ENCODE measurements around the gene CHSY1. TPM values are rescaled to one million over a fixed set of nuclear protein-coding genes. Genes with fewer than 3 reads are reported as not detected.
A peak's percentile ranks its signal among the peaks of the same experiment; 100 is the strongest.

CHSY1 gene
- total and polyA plus RNA-seq, 10 donors: 6.8 to 99.5 (median 52.8) TPM

- no peak overlapping the region for H3K4me3 ChIP-seq
- peaks cover 0 to 44% (median 23%) of the 10 kb centered on the region in 6 donors for H3K4me1 ChIP-seq
- H3K9me3 ChIP-seq: no peaks in the 10 kb centered on the region
- TF ChIP-seq POLR2AphosphoS5 (IDR thresholded peaks at IDR 0.05) (no peak), POLR2A (IDR thresholded peaks at IDR 0.05) (no peak), CTCF (IDR thresholded peaks at IDR 0.05 in 8 of 11, conservative IDR thresholded peaks at IDR 0.05 in 3 of 11) (peak; percentile 70 to 91 (median 85))
- WGBS, 5 donors: 29 to 42% (median 41%) methylated on average over 8 to 11 of the region's 11 CpGs
- no peak overlapping the region for H3K27ac ChIP-seq
- peak; percentile 75 for DNase-seq
- intact Hi-C loops (cut with DNase I; ENCODE audit: low total_unique reads): loop anchor here (2.0 to 10.0 kb wide), 2 partner anchors 134 to 170 kb away; no protein-coding TSS in a partner anchor
- H3K27me3 ChIP-seq (replicated peaks in 1 of 7): no peaks in the 10 kb centered on the region
- no peaks in the 10 kb centered on the region for H3K36me3 ChIP-seq
Observed at GRCh38 chr15:101258238-101259144, 6.6 kb upstream of the CHSY1 start.

GRCh38 chr15:101256757-101257156, 4.9 kb upstream of the CHSY1 start:
- H3K27me3 ChIP-seq (replicated peaks in 1 of 7): no peaks in the 10 kb centered on the region
- TF ChIP-seq POLR2A (IDR thresholded peaks at IDR 0.05) (no peak), CTCF (IDR thresholded peaks at IDR 0.05 in 8 of 11, conservative IDR thresholded peaks at IDR 0.05 in 3 of 11) (peak in 2 of 11 experiments; percentile 7 to 8)
- H3K36me3 ChIP-seq: no peaks in the 10 kb centered on the region
- no peak overlapping the region for H3K4me3 ChIP-seq
- peaks cover 7 to 58% (median 35%) of the 10 kb centered on the region in 6 donors for H3K4me1 ChIP-seq
- no peak for DNase-seq
- intact Hi-C loops (cut with DNase I; ENCODE audit: low total_unique reads): loop anchor here (10.0 kb wide), 1 partner anchor 132 kb away; no protein-coding TSS in a partner anchor
- H3K9me3 ChIP-seq: no peaks in the 10 kb centered on the region
- 90 to 95% (median 92%) methylated on average over 6 of the region's 6 CpGs for WGBS, 5 donors
- no peak overlapping the region for H3K27ac ChIP-seq

- H3K9me3 ChIP-seq: no peaks in the 10 kb centered on the region
- no peak overlapping the region for H3K4me3 ChIP-seq
- no peak for DNase-seq
- 32 to 39% (median 37%) methylated on average over 8 of the region's 8 CpGs for WGBS, 5 donors
- H3K27ac ChIP-seq: peak overlapping the region in 5 of 8 donors; percentile 28 to 54 (median 40)
- no peaks in the 10 kb centered on the region for H3K36me3 ChIP-seq
- intact Hi-C loops (cut with DNase I; ENCODE audit: low total_unique reads): loop anchor here (10.0 kb wide), 1 partner anchor 131 kb away; no protein-coding TSS in a partner anchor
- TF ChIP-seq CTCF (IDR thresholded peaks at IDR 0.05 in 8 of 11, conservative IDR thresholded peaks at IDR 0.05 in 3 of 11) (no peak), POLR2AphosphoS5 (IDR thresholded peaks at IDR 0.05) (peak in 1 of 3 donors; percentile 62)
- peaks cover 7 to 60% (median 37%) of the 10 kb centered on the region in 6 donors for H3K4me1 ChIP-seq
- no peaks in the 10 kb centered on the region for H3K27me3 ChIP-seq (replicated peaks in 1 of 7)
Observed at GRCh38 chr15:101255615-101256241, 3.9 kb upstream of the CHSY1 start.

- 39 to 49% (median 48%) methylated on average over 5 of the region's 5 CpGs for WGBS, 5 donors
- intact Hi-C loops (cut with DNase I; ENCODE audit: low total_unique reads): loop anchor here (10.0 kb wide), 1 partner anchor 130 kb away; no protein-coding TSS in a partner anchor
- no peak for DNase-seq
- H3K27ac ChIP-seq: peak overlapping the region in 5 of 8 donors; percentile 28 to 54 (median 40)
- no peak overlapping the region for H3K4me3 ChIP-seq
- no peaks in the 10 kb centered on the region for H3K27me3 ChIP-seq (replicated peaks in 1 of 7)
- H3K4me1 ChIP-seq: peaks cover 7 to 67% (median 44%) of the 10 kb centered on the region in 6 donors
- H3K9me3 ChIP-seq: no peaks in the 10 kb centered on the region
- no peaks in the 10 kb centered on the region for H3K36me3 ChIP-seq
- TF ChIP-seq CTCF (IDR thresholded peaks at IDR 0.05 in 8 of 11, conservative IDR thresholded peaks at IDR 0.05 in 3 of 11): no peak
- no peak for TF ChIP-seq POLR2AphosphoS5 (IDR thresholded peaks at IDR 0.05)
- no peak for TF ChIP-seq POLR2A (IDR thresholded peaks at IDR 0.05)
Observed at GRCh38 chr15:101255051-101255395, 3.2 kb upstream of the CHSY1 start.
